ENCODE data around the gene EYA3. TPM values are rescaled to one million over a fixed set of nuclear protein-coding genes. Genes with fewer than 3 reads are reported as not detected.

EYA3 gene
- total and polyA plus RNA-seq, 2 of the 8 experiments (the other 6 are each of a cell fraction or from before 2014, with no cell fraction given): 15.0 to 33.9 TPM

DNA sequence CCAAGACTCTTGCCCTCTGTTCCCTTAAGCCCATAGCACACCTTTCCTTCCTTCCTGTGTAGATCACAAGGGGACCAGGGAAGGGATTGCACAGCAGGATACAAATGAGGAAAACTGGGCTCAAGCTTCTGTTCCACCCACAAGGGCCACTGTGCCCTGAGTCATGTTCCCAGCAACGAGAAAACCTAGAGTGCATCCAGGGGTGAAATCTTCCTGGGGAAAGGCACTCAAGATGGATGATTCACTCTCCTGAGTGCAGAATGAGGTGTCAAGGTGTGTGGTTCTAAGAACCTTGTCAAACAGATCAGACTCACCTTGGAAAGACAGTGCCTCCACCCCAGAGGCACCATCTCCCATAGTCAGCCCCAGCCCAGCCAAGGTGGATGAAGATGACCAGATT lies 40.7 kb upstream of the EYA3 start:
- Histone ChIP-seq H2BK120ac (replicated peaks; ENCODE audit: low read depth, low read length) (no peak overlapping the region), H3K4me3 (ENCODE audit: extremely low read depth in 1 of 4, insufficient read depth in 2 of 4, low read depth in 3 of 4, low read length in 4 of 4) (no peak overlapping the region), H3K79me1 (ENCODE audit: low read depth, low read length) (no peaks in the 10 kb centered on the region), H2AK5ac (ENCODE audit: low read depth, low read length) (no peak overlapping the region), H4K5ac (ENCODE audit: insufficient read length, low read depth, low read length) (no peak overlapping the region), H4K8ac (ENCODE audit: extremely low read depth, insufficient read depth, low read length) (0 out of 2 replicates have a peak overlapping the region, but pooled peaks have one; percentile 15), H4K91ac (replicated peaks; ENCODE audit: insufficient read length, low read length) (no peak overlapping the region), H3K9me3 (ENCODE audit: insufficient read depth in 2 of 2, low read depth in 1 of 2, low read length in 1 of 2) (no peaks in the 10 kb centered on the region), H2BK20ac (ENCODE audit: low read length) (no peak overlapping the region), H3K9ac (replicated peaks in 1 of 4; ENCODE audit: extremely low read depth in 1 of 4, low read depth in 3 of 4, low read length in 3 of 4) (no peak overlapping the region), H3K23me2 (ENCODE audit: low read depth, low read length) (no peaks in the 10 kb centered on the region), H3K4ac (replicated peaks; ENCODE audit: insufficient read length, low read depth, low read length) (no peak overlapping the region), H2BK5ac (ENCODE audit: low read depth, low read length) (no peak overlapping the region), H3K18ac (ENCODE audit: extremely low read depth, low read length) (no peak overlapping the region), H3K23ac (ENCODE audit: insufficient read length) (no peak overlapping the region), H3K36me3 (ENCODE audit: control insufficient read depth in 2 of 4, insufficient read depth in 4 of 4, low read length in 3 of 4) (no peaks in the 10 kb centered on the region), H3K4me2 (ENCODE audit: insufficient read depth in 1 of 2, low read depth in 2 of 2, low read length in 2 of 2) (no peak overlapping the region), H3K27ac (ENCODE audit: low read depth, low read length) (no peak overlapping the region), H3K79me2 (ENCODE audit: control insufficient read depth in 1 of 2, insufficient read depth in 2 of 2, low read length in 2 of 2) (no peaks in the 10 kb centered on the region), H2AFZ (ENCODE audit: low read length) (no peak overlapping the region), H4K20me1 (replicated peaks in 1 of 2; ENCODE audit: control insufficient read depth in 1 of 2, insufficient read depth in 2 of 2, low read length in 2 of 2) (no peaks in the 10 kb centered on the region), H2BK12ac (ENCODE audit: low read depth, low read length) (no peak overlapping the region), H3K14ac (ENCODE audit: insufficient read length) (no peak overlapping the region), H3K4me1 (replicated peaks in 1 of 4; ENCODE audit: control insufficient read depth in 3 of 4, insufficient read depth in 4 of 4, low read length in 3 of 4) (no peaks in the 10 kb centered on the region), H3K56ac (replicated peaks; ENCODE audit: insufficient read length, low read depth, low read length) (no peak overlapping the region), H2BK15ac (ENCODE audit: low read length) (0 out of 2 replicates have a peak overlapping the region, but pooled peaks have one; percentile 29), H3K27me3 (replicated peaks in 1 of 4; ENCODE audit: control insufficient read depth in 3 of 4, extremely low read depth in 1 of 4, insufficient read depth in 3 of 4, low read length in 3 of 4) (no peaks in the 10 kb centered on the region)
- ChIA-PET CTCF (ENCODE audit: partially characterized antibody) (interaction anchor here (1.1 to 2.1 kb wide), 3 partner anchors 25 to 39 kb away, joined by 3 to 5 read pairs (median 4); no protein-coding TSS in a partner anchor), POLR2A (ENCODE audit: partially characterized antibody) (no interaction called here)
- no peak for DNase-seq (ENCODE audit: low read depth in 1 of 2, low spot score in 2 of 2)
- WGBS, 2 experiments (ENCODE audit: extremely low coverage in 1 of 2, insufficient coverage in 1 of 2, insufficient read length in 1 of 2, insufficient replicate concordance in 2 of 2, low coverage in 1 of 2, low lambda C conversion rate in 2 of 2, missing lambda C conversion rate in 1 of 2): 88% methylated on average over 1 of the region's 1 CpG; no CpG with 5 or more reads in 1 of the 2 experiments
- FAIRE-seq: no peak
- TF ChIP-seq, protein P1, sequence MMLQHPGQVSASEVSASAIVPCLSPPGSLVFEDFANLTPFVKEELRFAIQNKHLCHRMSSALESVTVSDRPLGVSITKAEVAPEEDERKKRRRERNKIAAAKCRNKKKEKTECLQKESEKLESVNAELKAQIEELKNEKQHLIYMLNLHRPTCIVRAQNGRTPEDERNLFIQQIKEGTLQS (IDR thresholded peaks at IDR 0.05; ENCODE audit: insufficient read depth, low read depth, low read length): no peak
- no peak for TF ChIP-seq KDM4A (IDR thresholded peaks at IDR 0.05; ENCODE audit: low read depth, low read length, severe bottlenecking)
- TF ChIP-seq ASH2L (IDR thresholded peaks at IDR 0.05; ENCODE audit: low read length): no peak
- no peak for TF ChIP-seq KDM1A (IDR thresholded peaks at IDR 0.05; ENCODE audit: borderline replicate concordance, low read length)
- no peak for TF ChIP-seq CBX5 (IDR thresholded peaks at IDR 0.05; ENCODE audit: low read depth, low read length)
- TF ChIP-seq CBX8 (IDR thresholded peaks at IDR 0.05; ENCODE audit: borderline replicate concordance, low read depth, low read length): no peak
- TF ChIP-seq POLR2AphosphoS5 (IDR thresholded peaks at IDR 0.05; ENCODE audit: low read depth, low read length): no peak
- TF ChIP-seq GABPA (IDR thresholded peaks at IDR 0.05; ENCODE audit: borderline replicate concordance, insufficient read depth, low read length): no peak
- no peak for TF ChIP-seq POLR2A (IDR thresholded peaks at IDR 0.05; ENCODE audit: control extremely low read depth in 1 of 2, low read depth in 2 of 2, low read length in 2 of 2)
- TF ChIP-seq CREB1 (IDR thresholded peaks at IDR 0.05): no peak
- no peak for TF ChIP-seq EZH2 (IDR thresholded peaks at IDR 0.05; ENCODE audit: low read depth, low read length, severe bottlenecking)
- no peak for TF ChIP-seq BCL11A (IDR thresholded peaks at IDR 0.05; ENCODE audit: low read depth in 2 of 2, low read length in 2 of 2)
- TF ChIP-seq SIRT6 (IDR thresholded peaks at IDR 0.05; ENCODE audit: low read length): no peak
- TF ChIP-seq RXRA (IDR thresholded peaks at IDR 0.05; ENCODE audit: insufficient read depth, low read depth, low read length): no peak
- no peak for TF ChIP-seq SP2 (IDR thresholded peaks at IDR 0.05; ENCODE audit: low read length)
- TF ChIP-seq CHD2 (IDR thresholded peaks at IDR 0.05; ENCODE audit: low read length): no peak

Measured in H1 (cell line).